Right forelimb (tissue), 1 donor: ENCODE results near the gene RABGAP1L.
"Not testable (repeated sequence)": the region's sequence is repeated elsewhere in the genome, so short reads cannot be mapped to it uniquely, and the experiment has no call there.

Experiments used
- DNase-seq: peaks from one replicate; pipeline ENCODE4 v3.0.0-alpha.2; 2018

The RABGAP1L gene

GRCh38 chr1:174617905-174618304, 458.6 kb downstream of the RABGAP1L start:
- DNase-seq = not testable (repeated sequence)

- no peak for DNase-seq
These were observed 464.2 kb downstream of the RABGAP1L start for GRCh38 chr1:174623324-174624035.

- no peak for DNase-seq
These were observed 467.0 kb downstream of the RABGAP1L start for GRCh38 chr1:174626031-174627025.

GRCh38 chr1:174637487-174637886, 478.2 kb downstream of the RABGAP1L start:
- DNase-seq = no peak

- no peak for DNase-seq
These were observed 480.1 kb downstream of the RABGAP1L start for GRCh38 chr1:174639461-174639860.

- no peak for DNase-seq
These were observed 481.5 kb downstream of the RABGAP1L start for GRCh38 chr1:174640783-174641182.

- no peak for DNase-seq
These were observed 483.1 kb downstream of the RABGAP1L start for GRCh38 chr1:174642393-174642792.

- DNase-seq = no peak
These were observed 483.9 kb downstream of the RABGAP1L start for GRCh38 chr1:174643206-174643605.

GRCh38 chr1:174649572-174649971, 490.3 kb downstream of the RABGAP1L start:
- not testable (repeated sequence) for DNase-seq

GRCh38 chr1:174652569-174653280, 493.4 kb downstream of the RABGAP1L start:
- no peak for DNase-seq

- no peak for DNase-seq
These were observed 495.2 kb downstream of the RABGAP1L start for GRCh38 chr1:174654560-174654959.

GRCh38 chr1:174656409-174657059, 497.2 kb downstream of the RABGAP1L start:
- DNase-seq = no peak

- DNase-seq = no peak
These were observed 498.1 kb downstream of the RABGAP1L start for GRCh38 chr1:174657411-174657810.

GRCh38 chr1:174657893-174658292, 498.6 kb downstream of the RABGAP1L start:
- no peak for DNase-seq

- no peak for DNase-seq
These were observed 500.5 kb downstream of the RABGAP1L start for GRCh38 chr1:174659823-174660222.

GRCh38 chr1:174660476-174660875, 501.2 kb downstream of the RABGAP1L start:
- no peak for DNase-seq

GRCh38 chr1:174663358-174663757, 504.0 kb downstream of the RABGAP1L start:
- no peak for DNase-seq

GRCh38 chr1:174666248-174666647, 506.9 kb downstream of the RABGAP1L start:
- no peak for DNase-seq

- DNase-seq = no peak
These were observed 512.5 kb downstream of the RABGAP1L start for GRCh38 chr1:174671826-174672225.

- no peak for DNase-seq
These were observed 517.5 kb downstream of the RABGAP1L start for GRCh38 chr1:174676856-174677255.

GRCh38 chr1:174678657-174679056, 519.3 kb downstream of the RABGAP1L start:
- no peak for DNase-seq

GRCh38 chr1:174680101-174680500, 520.8 kb downstream of the RABGAP1L start:
- no peak for DNase-seq
